ENCODE data around the gene GSTM3. TPM values are rescaled to one million over a fixed set of nuclear protein-coding genes. Genes with fewer than 3 reads are reported as not detected.
A peak's percentile ranks its signal among the peaks of the same experiment; 100 is the strongest.

GSTM3 gene
- total and polyA plus RNA-seq, 4 donors, result 11.0 to 39.5 (median 22.9) TPM

DNA sequence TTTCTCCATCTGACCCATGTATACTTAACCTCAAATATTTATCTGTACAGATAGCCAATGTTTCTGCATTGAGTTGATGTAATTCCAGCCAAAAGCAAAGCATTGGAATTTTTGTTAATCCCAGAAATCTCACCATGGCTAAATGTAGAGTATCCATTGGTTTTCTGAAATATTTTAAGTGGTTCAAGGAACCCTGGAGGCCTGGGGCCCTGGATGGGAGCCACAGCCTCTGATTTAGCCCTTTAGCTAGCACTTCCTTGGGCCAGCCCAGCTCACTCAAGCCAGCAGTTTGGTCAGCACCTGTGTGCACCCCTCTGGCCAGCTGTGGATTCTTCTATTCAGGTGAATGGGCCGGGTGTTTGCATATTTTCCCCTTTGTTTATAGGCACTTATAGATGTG is 41.7 kb upstream of the GSTM3 start:
- Histone ChIP-seq H3K4me1 (ENCODE audit: control insufficient read depth in 5 of 5, insufficient read depth in 5 of 5, low read length in 5 of 5) (peaks cover 0 to 35% (median 15%) of the 10 kb centered on the region in 5 donors), H3K9ac (ENCODE audit: insufficient read depth in 1 of 2, low read length in 2 of 2) (no peak overlapping the region), H3K9me3 (ENCODE audit: control insufficient read depth in 4 of 4, insufficient read depth in 3 of 4, low read length in 3 of 4) (peaks cover 0 to 2% (median 0%) of the 10 kb centered on the region in 4 donors), H3K27me3 (ENCODE audit: control insufficient read depth in 3 of 3, insufficient read depth in 3 of 3, low read length in 2 of 3) (no peaks in the 10 kb centered on the region), H3K36me3 (ENCODE audit: control insufficient read depth in 4 of 4, insufficient read depth in 4 of 4, low read length in 4 of 4) (no peaks in the 10 kb centered on the region), H3K27ac (ENCODE audit: low read depth in 1 of 2, low read length in 1 of 2) (no peak overlapping the region), H3K4me3 (no peak overlapping the region)
- 66 to 87% methylated on average over 1 of the region's 1 CpG for WGBS, 2 donors
- DNase-seq (peak in 1 of 3 donors; percentile 42), ATAC-seq (ENCODE audit: insufficient read depth, low FRiP score) (no peak)
- TF ChIP-seq, protein P1, sequence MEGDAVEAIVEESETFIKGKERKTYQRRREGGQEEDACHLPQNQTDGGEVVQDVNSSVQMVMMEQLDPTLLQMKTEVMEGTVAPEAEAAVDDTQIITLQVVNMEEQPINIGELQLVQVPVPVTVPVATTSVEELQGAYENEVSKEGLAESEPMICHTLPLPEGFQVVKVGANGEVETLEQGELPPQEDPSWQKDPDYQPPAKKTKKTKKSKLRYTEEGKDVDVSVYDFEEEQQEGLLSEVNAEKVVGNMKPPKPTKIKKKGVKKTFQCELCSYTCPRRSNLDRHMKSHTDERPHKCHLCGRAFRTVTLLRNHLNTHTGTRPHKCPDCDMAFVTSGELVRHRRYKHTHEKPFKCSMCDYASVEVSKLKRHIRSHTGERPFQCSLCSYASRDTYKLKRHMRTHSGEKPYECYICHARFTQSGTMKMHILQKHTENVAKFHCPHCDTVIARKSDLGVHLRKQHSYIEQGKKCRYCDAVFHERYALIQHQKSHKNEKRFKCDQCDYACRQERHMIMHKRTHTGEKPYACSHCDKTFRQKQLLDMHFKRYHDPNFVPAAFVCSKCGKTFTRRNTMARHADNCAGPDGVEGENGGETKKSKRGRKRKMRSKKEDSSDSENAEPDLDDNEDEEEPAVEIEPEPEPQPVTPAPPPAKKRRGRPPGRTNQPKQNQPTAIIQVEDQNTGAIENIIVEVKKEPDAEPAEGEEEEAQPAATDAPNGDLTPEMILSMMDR (IDR thresholded peaks at IDR 0.05; ENCODE audit: control extremely low read depth, extremely low read depth), result no peak

DNA sequence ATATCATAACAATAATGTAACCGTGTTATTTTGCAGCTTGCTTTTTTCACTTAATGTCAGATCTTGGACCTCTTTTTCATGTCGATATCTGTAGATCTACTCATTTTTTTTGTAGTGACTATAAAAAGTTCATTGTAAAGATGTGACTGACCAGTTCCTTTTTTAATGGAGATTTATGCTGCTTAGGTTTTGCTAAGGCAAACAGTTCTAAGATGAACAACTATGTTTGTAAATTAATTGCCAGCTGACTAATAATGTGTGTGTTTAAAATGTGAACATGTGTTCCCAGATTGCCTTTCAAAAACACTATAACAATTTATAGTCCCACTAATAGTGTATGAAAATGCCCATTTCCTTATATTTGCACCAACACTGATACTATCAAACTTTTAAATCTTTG is 41.0 kb upstream of the GSTM3 start:
- no peak overlapping the region for H3K4me3 ChIP-seq
- DNase-seq, result peak in 2 of 3 donors; percentile 49 to 64
- TF ChIP-seq, protein P1 (IDR thresholded peaks at IDR 0.05; ENCODE audit: control extremely low read depth, extremely low read depth), result no peak
- H3K27me3 ChIP-seq (ENCODE audit: control insufficient read depth in 3 of 3, insufficient read depth in 3 of 3, low read length in 2 of 3), result no peaks in the 10 kb centered on the region
- H3K4me1 ChIP-seq (ENCODE audit: control insufficient read depth in 5 of 5, insufficient read depth in 5 of 5, low read length in 5 of 5), result peaks cover 0 to 37% (median 15%) of the 10 kb centered on the region in 5 donors
- no peaks in the 10 kb centered on the region for H3K36me3 ChIP-seq (ENCODE audit: control insufficient read depth in 4 of 4, insufficient read depth in 4 of 4, low read length in 4 of 4)
- no peak overlapping the region for H3K9ac ChIP-seq (ENCODE audit: insufficient read depth in 1 of 2, low read length in 2 of 2)
- WGBS, 2 donors, result 51 to 71% methylated on average over 2 of the region's 2 CpGs
- H3K9me3 ChIP-seq (ENCODE audit: control insufficient read depth in 4 of 4, insufficient read depth in 3 of 4, low read length in 3 of 4), result peaks cover 0 to 2% (median 0%) of the 10 kb centered on the region in 4 donors
- ATAC-seq (ENCODE audit: insufficient read depth, low FRiP score), result no peak
- H3K27ac ChIP-seq (ENCODE audit: low read depth in 1 of 2, low read length in 1 of 2), result no peak overlapping the region

DNA sequence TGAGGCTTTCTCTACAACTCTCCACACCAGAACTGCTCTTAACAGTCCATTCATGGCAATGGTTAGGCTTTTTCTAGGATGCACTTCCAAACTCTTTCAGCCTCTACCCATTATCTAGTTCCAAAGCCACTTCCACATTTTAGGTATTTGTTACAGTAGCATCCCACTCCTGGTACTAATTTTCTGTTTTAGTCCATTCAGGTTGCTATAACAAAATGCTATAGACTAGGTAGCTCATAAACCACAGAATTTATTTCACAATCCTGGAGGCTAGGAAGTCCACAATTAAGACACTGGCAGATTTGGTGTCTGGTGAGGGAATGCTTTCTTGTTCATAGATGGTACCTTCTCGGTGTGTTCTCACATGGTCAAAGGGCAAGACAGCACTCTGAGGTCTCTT is 40.1 kb upstream of the GSTM3 start:
- DNase-seq (no peak), ATAC-seq (ENCODE audit: insufficient read depth, low FRiP score) (no peak)
- peaks cover 0 to 2% (median 0%) of the 10 kb centered on the region in 4 donors for H3K9me3 ChIP-seq (ENCODE audit: control insufficient read depth in 4 of 4, insufficient read depth in 3 of 4, low read length in 3 of 4)
- H3K36me3 ChIP-seq (ENCODE audit: control insufficient read depth in 4 of 4, insufficient read depth in 4 of 4, low read length in 4 of 4), result no peaks in the 10 kb centered on the region
- TF ChIP-seq, protein P1 (IDR thresholded peaks at IDR 0.05; ENCODE audit: control extremely low read depth, extremely low read depth), result no peak
- peaks cover 0 to 29% (median 14%) of the 10 kb centered on the region in 5 donors for H3K4me1 ChIP-seq (ENCODE audit: control insufficient read depth in 5 of 5, insufficient read depth in 5 of 5, low read length in 5 of 5)
- H3K4me3 ChIP-seq, result no peak overlapping the region
- no peak overlapping the region for H3K9ac ChIP-seq (ENCODE audit: insufficient read depth in 1 of 2, low read length in 2 of 2)
- H3K27ac ChIP-seq (ENCODE audit: low read depth in 1 of 2, low read length in 1 of 2), result no peak overlapping the region
- no peaks in the 10 kb centered on the region for H3K27me3 ChIP-seq (ENCODE audit: control insufficient read depth in 3 of 3, insufficient read depth in 3 of 3, low read length in 2 of 3)
- WGBS, 2 donors, result 98 to 100% methylated on average over 1 of the region's 1 CpG

Data from lung (tissue), 12 donors.